ENCODE measurements around the gene DYDC1.
"Not testable (repeated sequence)": the region's sequence is repeated elsewhere in the genome, so short reads cannot be mapped to it uniquely, and the experiment has no call there.

DNA sequence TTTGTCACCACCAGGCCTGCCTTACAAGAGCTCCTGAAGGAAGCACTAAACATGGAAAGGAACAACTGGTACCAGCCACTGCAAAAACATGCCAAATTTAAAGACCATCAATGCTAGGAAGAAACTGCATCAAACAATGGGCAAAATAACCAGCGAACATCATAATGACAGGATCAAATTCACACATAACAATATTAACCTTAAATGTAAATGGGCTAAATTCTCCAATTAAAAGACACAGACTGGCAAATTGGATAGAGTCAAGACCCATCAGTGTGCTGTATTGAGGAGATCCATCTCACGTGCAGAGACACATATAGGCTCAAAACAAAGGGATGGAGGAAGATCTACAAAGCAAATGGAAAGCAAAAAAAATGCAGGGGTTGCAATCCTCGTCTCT is 50.6 kb downstream of the DYDC1 start:
- TF ChIP-seq, protein P1, sequence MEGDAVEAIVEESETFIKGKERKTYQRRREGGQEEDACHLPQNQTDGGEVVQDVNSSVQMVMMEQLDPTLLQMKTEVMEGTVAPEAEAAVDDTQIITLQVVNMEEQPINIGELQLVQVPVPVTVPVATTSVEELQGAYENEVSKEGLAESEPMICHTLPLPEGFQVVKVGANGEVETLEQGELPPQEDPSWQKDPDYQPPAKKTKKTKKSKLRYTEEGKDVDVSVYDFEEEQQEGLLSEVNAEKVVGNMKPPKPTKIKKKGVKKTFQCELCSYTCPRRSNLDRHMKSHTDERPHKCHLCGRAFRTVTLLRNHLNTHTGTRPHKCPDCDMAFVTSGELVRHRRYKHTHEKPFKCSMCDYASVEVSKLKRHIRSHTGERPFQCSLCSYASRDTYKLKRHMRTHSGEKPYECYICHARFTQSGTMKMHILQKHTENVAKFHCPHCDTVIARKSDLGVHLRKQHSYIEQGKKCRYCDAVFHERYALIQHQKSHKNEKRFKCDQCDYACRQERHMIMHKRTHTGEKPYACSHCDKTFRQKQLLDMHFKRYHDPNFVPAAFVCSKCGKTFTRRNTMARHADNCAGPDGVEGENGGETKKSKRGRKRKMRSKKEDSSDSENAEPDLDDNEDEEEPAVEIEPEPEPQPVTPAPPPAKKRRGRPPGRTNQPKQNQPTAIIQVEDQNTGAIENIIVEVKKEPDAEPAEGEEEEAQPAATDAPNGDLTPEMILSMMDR (conservative IDR thresholded peaks at IDR 0.05; ENCODE audit: low read depth, low read length), result not testable (repeated sequence)
- not testable (repeated sequence) for TF ChIP-seq EZH2 (IDR thresholded peaks at IDR 0.05; ENCODE audit: borderline replicate concordance, low read depth, low read length, poor library complexity, severe bottlenecking)

Data from A673 (cell line).